PC-3 (cell line): ENCODE results near the gene AKAP6. TPM values are rescaled to one million over a fixed set of nuclear protein-coding genes. Genes with fewer than 3 reads are reported as not detected.

ENCODE experiments used
- ATAC-seq: fragments of 200-7000 bp; cut with Tn5 transposase; 2 replicates; pipeline ENCODE4 v1.9.1; 2020; ENCODE audit warnings: mild to moderate bottlenecking, moderate library complexity
- BruUV-seq: library from RNA; stranded (reverse); fragments of 400-500 nt; replicated peaks from 2 replicates; lab custom pipeline; 2021; lab: Mats Ljungman, UMichigan
- CTCF ChIA-PET: fragments of 300-600 bp; sonication (Branson Sonifier 250); formaldehyde crosslinking; loops from one replicate; lab custom pipeline; 2022; ENCODE audit warnings: antibody characterized with exemption; lab: Charles Lee
- POLR2A ChIA-PET: fragments of 300-600 bp; sonication (Branson Sonifier 250); formaldehyde crosslinking; loops from one replicate; lab custom pipeline; 2022; ENCODE audit warnings: antibody characterized with exemption; ENCODE audit not compliant: unreplicated experiment; lab: Charles Lee
- DNase-seq: peaks from one replicate; pipeline ENCODE4 v3.0.0-alpha.2; 2015
- H2AFZ ChIP-seq: fragments of 300-600 bp; sonication (generic); 2 replicates; pipeline ENCODE4 v1.6.0; 2016; ENCODE audit warnings: antibody characterized with exemption, low read length
- H3F3A ChIP-seq: fragments of 300-600 bp; sonication (generic); one replicate; pipeline ENCODE4 v1.6.0; 2017; ENCODE audit warnings: antibody characterized with exemption, low read length, control low read depth, mild to moderate bottlenecking; ENCODE audit not compliant: unreplicated experiment
- H3K27ac ChIP-seq: fragments of 300-600 bp; sonication (generic); 2 replicates; pipeline ENCODE4 v1.5.1; 2016; ENCODE audit warnings: mild to moderate bottlenecking, low read length
- H3K27me3 ChIP-seq: fragments of 300-600 bp; sonication (generic); 2 replicates; pipeline ENCODE4 v1.6.1; 2016; ENCODE audit warnings: low read length, mixed read lengths
- H3K36me3 ChIP-seq: fragments of 300-600 bp; sonication (generic); 2 replicates; pipeline ENCODE4 v1.6.1; 2016; ENCODE audit warnings: low read depth, mixed run types, low read length, mixed read lengths
- H3K4me1 ChIP-seq: fragments of 300-600 bp; sonication (generic); 2 replicates; pipeline ENCODE4 v1.5.1; 2016; ENCODE audit warnings: low read length; ENCODE audit not compliant: insufficient read depth
- H3K4me2 ChIP-seq: fragments of 300-600 bp; sonication (generic); 2 replicates; pipeline ENCODE4 v1.6.0; 2016; ENCODE audit warnings: low read length
- H3K4me3 ChIP-seq: fragments of 300-600 bp; sonication (generic); 2 replicates; pipeline ENCODE4 v1.5.1; 2016; ENCODE audit warnings: mild to moderate bottlenecking, low read length, mixed read lengths
- H3K79me2 ChIP-seq: fragments of 300-600 bp; sonication (generic); 2 replicates; pipeline ENCODE4 v1.6.1; 2017; ENCODE audit warnings: low read length, mixed read lengths
- H3K9ac ChIP-seq: fragments of 300-600 bp; sonication (generic); 2 replicates; pipeline ENCODE4 v1.6.0; 2016; ENCODE audit warnings: mild to moderate bottlenecking, low read length
- H3K9me2 ChIP-seq: fragments of 300-600 bp; sonication (generic); replicated peaks from 2 replicates; pipeline ENCODE4 v1.6.1; 2016; ENCODE audit warnings: mixed run types, low read length, mixed read lengths
- H3K9me3 ChIP-seq: fragments of 300-600 bp; sonication (generic); 2 replicates; pipeline ENCODE4 v1.6.1; 2016; ENCODE audit warnings: low read length, mixed read lengths
- H4K20me1 ChIP-seq: fragments of 300-600 bp; sonication (generic); 2 replicates; pipeline ENCODE4 v1.6.1; 2016; ENCODE audit warnings: low read length, mixed read lengths
- CTCF ChIP-seq: fragments of 300-600 bp; sonication (generic); conservative IDR thresholded peaks from 2 replicates; pipeline ENCODE4 v1.5.1; 2017; ENCODE audit warnings: antibody characterized with exemption, low read depth, mild to moderate bottlenecking, low read length
- EZH2 ChIP-seq: fragments of 300-600 bp; sonication (generic); IDR thresholded peaks from one replicate; pipeline ENCODE4 v1.6.1; 2017; ENCODE audit warnings: antibody characterized with exemption, mild to moderate bottlenecking, low read length; ENCODE audit not compliant: unreplicated experiment
- EZH2phosphoT487 ChIP-seq: fragments of 300-600 bp; sonication (generic); IDR thresholded peaks from 2 replicates; pipeline ENCODE4 v1.6.1; 2018; ENCODE audit warnings: mild to moderate bottlenecking, antibody characterized with exemption, low read length, borderline replicate concordance
- intact Hi-C: fragments of 100-400 bp; cut with micrococcal nuclease; formaldehyde crosslinking; loops from 2 replicates; pipeline ENCODE4 v1.9.0; 2023
- total RNA-seq: library from RNA; depleted of rRNA; stranded (reverse); fragments of >200 nt; gene quantifications from 2 replicates; pipeline ENCODE4 v1.2.3, GENCODE V29; 2014

The AKAP6 gene
- total RNA-seq, 1 experiment from 2014 or later, result 1.5 TPM

- no peaks in the 10 kb centered on the region for H3F3A ChIP-seq
- H3K27me3 ChIP-seq, result no peaks in the 10 kb centered on the region
- no peak for DNase-seq
- no peak overlapping the region for H3K4me2 ChIP-seq
- peaks cover 14% of the 10 kb centered on the region; the same call in 1 of the 2 replicates for H3K4me1 ChIP-seq
- H3K4me3 ChIP-seq, result no peak overlapping the region
- no peaks in the 10 kb centered on the region for H3K9me2 ChIP-seq
- H3K9ac ChIP-seq, result no peak overlapping the region
- intact Hi-C loops, result no loop called here
- no peak for ATAC-seq
- no peaks in the 10 kb centered on the region for H3K79me2 ChIP-seq
- H4K20me1 ChIP-seq, result no peaks in the 10 kb centered on the region
- no peak overlapping the region for H2AFZ ChIP-seq
- ChIA-PET CTCF (no interaction called here), POLR2A (no interaction called here)
- BruUV-seq, result no TSS peak
- no peaks in the 10 kb centered on the region for H3K9me3 ChIP-seq
- H3K27ac ChIP-seq, result no peak overlapping the region
- no peak for TF ChIP-seq CTCF
- no peak for TF ChIP-seq EZH2phosphoT487
- no peak for TF ChIP-seq EZH2
- no peaks in the 10 kb centered on the region for H3K36me3 ChIP-seq
Observed at GRCh38 chr14:32601906-32602305, 272.8 kb downstream of the AKAP6 start.

GRCh38 chr14:32602699-32603098, 273.6 kb downstream of the AKAP6 start:
- Histone ChIP-seq H3K9me2 (no peaks in the 10 kb centered on the region), H3K4me2 (no peak overlapping the region), H3K9ac (no peak overlapping the region), H3K79me2 (no peaks in the 10 kb centered on the region), H3K36me3 (no peaks in the 10 kb centered on the region), H3K9me3 (no peaks in the 10 kb centered on the region), H2AFZ (no peak overlapping the region), H3K4me1 (peaks cover 10% of the 10 kb centered on the region; the same call in 1 of the 2 replicates), H3K4me3 (no peak overlapping the region), H4K20me1 (no peaks in the 10 kb centered on the region), H3F3A (no peaks in the 10 kb centered on the region), H3K27me3 (no peaks in the 10 kb centered on the region), H3K27ac (no peak overlapping the region)
- DNase-seq, result no peak
- BruUV-seq, result no TSS peak
- POLR2A ChIA-PET, result no interaction called here
- no peak for TF ChIP-seq CTCF
- no peak for TF ChIP-seq EZH2
- no peak for TF ChIP-seq EZH2phosphoT487
- ATAC-seq, result no peak
- CTCF ChIA-PET, result no interaction called here
- intact Hi-C loops, result no loop called here

- CTCF ChIA-PET, result no interaction called here
- H3K9me3 ChIP-seq, result no peaks in the 10 kb centered on the region
- TF ChIP-seq CTCF, result no peak
- TF ChIP-seq EZH2, result no peak
- no peak for TF ChIP-seq EZH2phosphoT487
Observed at GRCh38 chr14:32603992-32604565, 275.0 kb downstream of the AKAP6 start.

More at GRCh38 chr14:32603992-32604565, 275.0 kb downstream of the AKAP6 start:
- no TSS peak for BruUV-seq
- Histone ChIP-seq H3K27ac (no peak overlapping the region), H3K4me2 (no peak overlapping the region), H4K20me1 (no peaks in the 10 kb centered on the region), H3K4me1 (peaks cover 14% of the 10 kb centered on the region; the same call in 1 of the 2 replicates), H3K36me3 (no peaks in the 10 kb centered on the region), H3K79me2 (no peaks in the 10 kb centered on the region), H3K9ac (no peak overlapping the region), H3K27me3 (no peaks in the 10 kb centered on the region), H3K9me2 (no peaks in the 10 kb centered on the region), H3K4me3 (no peak overlapping the region), H3F3A (no peaks in the 10 kb centered on the region), H2AFZ (no peak overlapping the region)
- ATAC-seq (no peak), DNase-seq (no peak)
- intact Hi-C loops, result no loop called here
- POLR2A ChIA-PET, result no interaction called here
